GM10847 (cell line): ENCODE data around the gene DHX58.

ENCODE experiments used
- POLR2A ChIP-seq: IDR thresholded peaks from 2 replicates; pipeline ENCODE4 v1.6.1; 2011; ENCODE audit not compliant: insufficient read length; ENCODE audit errors: extremely low read depth

Gene DHX58

DNA sequence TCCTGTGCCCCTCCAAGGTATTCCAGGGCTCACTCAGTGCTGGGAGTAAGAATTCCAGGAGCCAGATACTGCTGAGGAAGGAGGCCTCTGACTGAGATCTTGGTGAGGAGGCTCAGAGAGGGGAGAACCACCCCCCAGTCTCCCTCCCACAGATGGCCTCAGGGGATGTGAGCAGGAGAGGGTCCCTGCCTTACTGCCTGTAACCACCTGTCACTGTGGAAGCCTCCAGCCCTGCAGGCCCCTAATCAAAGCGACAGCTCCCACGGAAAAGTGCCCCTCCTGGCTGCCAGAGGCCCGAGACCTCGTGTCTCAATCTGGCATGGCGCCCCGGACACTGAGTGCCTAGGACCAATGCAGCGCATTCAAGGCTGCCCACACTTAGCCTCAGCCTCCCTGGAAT is 54.5 kb downstream of the DHX58 start:
- TF ChIP-seq POLR2A, result no peak

GRCh38 chr17:42056635-42057034 is 55.9 kb downstream of the DHX58 start:
- no peak for TF ChIP-seq POLR2A

DNA sequence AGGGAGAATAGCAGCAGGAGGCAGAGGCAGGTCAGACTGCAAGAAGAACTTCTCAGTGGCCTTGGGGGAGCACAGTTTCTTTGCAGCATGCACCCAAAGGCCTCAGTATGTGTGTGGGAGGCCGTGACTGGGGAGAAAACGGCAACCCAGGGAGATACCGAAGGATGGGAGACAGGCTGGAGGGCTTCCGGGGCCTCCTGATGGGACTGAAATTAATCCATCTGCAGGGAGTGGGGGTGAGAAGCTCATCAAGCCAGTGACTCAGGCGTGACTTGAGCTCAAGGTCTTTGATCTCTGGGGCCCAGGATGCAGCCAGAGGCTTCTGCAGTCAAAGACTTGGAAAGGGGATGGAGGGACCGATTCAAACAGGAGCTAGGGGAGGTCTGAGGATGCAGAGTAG is 57.0 kb downstream of the DHX58 start:
- TF ChIP-seq POLR2A, result no peak

DNA sequence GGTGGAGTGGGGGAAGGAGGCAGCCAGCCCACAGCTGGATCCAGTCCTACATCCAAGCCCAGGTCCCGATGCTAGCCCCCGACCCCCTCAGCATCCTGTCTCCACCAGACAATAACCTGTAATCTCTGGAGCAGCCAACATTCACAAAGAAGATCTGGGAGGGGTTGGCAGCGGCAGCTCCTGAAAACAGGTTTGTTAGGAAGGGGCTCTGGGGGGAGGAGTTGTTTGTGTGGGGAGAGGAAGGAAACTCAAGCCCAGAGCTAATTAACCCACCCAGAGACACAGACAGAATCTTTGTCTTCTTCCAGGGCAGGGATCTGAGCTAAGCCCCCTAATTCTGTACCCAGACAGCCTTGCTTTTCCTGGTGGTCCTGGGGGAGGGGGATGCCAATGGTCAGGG is 57.5 kb downstream of the DHX58 start:
- TF ChIP-seq POLR2A, result no peak

DNA sequence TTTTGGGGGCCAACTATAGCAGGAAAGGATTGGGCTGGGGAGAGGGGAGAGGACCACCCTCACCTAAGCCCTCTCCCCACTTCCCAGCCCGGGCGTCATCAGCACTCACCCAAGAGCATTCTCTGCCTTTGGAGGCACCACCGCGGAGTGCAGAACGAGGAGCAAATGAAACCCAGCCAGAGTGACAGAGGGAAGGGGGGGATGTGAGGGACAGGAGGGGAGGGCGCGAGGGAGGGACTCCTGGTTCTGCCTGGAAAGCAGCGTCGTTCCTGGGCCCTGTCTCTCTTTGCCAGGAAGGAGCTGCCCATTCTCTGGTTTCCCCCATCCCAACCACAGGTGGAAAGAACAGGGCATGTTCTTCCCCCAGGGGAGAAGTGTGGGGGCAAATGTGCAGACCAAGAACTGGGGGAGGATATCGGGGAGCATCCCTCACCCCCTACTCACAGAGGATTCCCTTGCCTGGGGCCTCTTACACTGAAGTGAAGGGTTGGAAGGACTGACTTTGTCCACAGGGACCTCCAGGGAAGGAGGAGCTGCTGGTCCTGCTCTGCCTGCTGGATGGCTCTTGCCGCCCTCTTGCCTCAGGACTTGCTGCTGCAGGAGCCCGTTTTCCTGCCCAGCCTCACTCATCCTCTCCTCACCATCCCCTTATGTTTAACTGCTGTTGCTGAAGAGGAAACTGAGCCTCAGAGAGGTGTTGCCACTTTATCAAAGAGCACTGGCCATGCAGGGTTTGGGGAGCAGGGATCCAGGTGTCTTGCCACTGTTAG is 58.6 kb downstream of the DHX58 start:
- no peak for TF ChIP-seq POLR2A

DNA sequence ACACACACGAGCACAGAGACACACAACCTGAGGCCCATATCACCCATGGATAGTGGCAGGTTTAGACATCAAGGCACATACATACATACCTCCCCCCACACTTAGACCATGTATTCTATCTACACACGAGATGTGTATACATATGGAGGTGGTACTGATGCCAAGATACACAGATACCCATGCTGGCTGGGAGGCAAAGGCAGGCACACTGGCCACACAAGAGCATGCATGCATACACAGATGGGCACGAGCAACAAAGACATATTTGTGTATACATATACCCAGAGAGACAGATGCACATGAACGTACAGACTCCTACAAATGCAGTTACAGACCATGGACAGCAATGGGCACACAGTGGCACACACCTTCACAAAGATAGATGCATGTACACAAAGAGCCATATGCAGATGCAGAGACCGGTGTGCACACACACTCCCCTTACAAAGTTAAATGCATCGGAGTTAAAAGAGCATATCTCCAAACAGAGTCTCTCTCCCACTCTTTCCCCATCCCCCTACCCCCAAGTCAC is 60.1 kb downstream of the DHX58 start:
- TF ChIP-seq POLR2A, result no peak

GRCh38 chr17:42051645-42052044 is 60.9 kb downstream of the DHX58 start:
- TF ChIP-seq POLR2A, result no peak
